HG03108 (cell line): ENCODE measurements around the gene SMOC2.

Experiments
- ATAC-seq: cut with Tn5 transposase; IDR thresholded peaks from one replicate; pipeline ENCODE4 v1.9.1; 2021; ENCODE audit warnings: moderate library complexity; ENCODE audit not compliant: unreplicated experiment

Gene SMOC2

GRCh38 chr6:168515376-168515775 is 74.4 kb downstream of the SMOC2 start:
- no peak for ATAC-seq

- ATAC-seq = no peak
Observed at GRCh38 chr6:168516944-168517741, 76.2 kb downstream of the SMOC2 start.

GRCh38 chr6:168517742-168518347 is 76.9 kb downstream of the SMOC2 start:
- ATAC-seq = no peak

- ATAC-seq = no peak
Observed at GRCh38 chr6:168518348-168518745, 77.4 kb downstream of the SMOC2 start.

GRCh38 chr6:168518867-168519266 is 77.9 kb downstream of the SMOC2 start:
- no peak for ATAC-seq

- ATAC-seq = no peak
Observed at GRCh38 chr6:168520233-168520632, 79.2 kb downstream of the SMOC2 start.

- ATAC-seq = no peak
Observed at GRCh38 chr6:168524571-168525001, 83.6 kb downstream of the SMOC2 start.

GRCh38 chr6:168525114-168525513 is 84.1 kb downstream of the SMOC2 start:
- no peak for ATAC-seq

GRCh38 chr6:168525926-168526630 is 85.1 kb downstream of the SMOC2 start:
- no peak for ATAC-seq

- no peak for ATAC-seq
Observed at GRCh38 chr6:168526841-168527281, 85.9 kb downstream of the SMOC2 start.

- no peak for ATAC-seq
Observed at GRCh38 chr6:168527451-168528210, 86.6 kb downstream of the SMOC2 start.

GRCh38 chr6:168528474-168529095 is 87.6 kb downstream of the SMOC2 start:
- no peak for ATAC-seq

- ATAC-seq = no peak
Observed at GRCh38 chr6:168529214-168529613, 88.2 kb downstream of the SMOC2 start.

- no peak for ATAC-seq
Observed at GRCh38 chr6:168530653-168531071, 89.7 kb downstream of the SMOC2 start.

- no peak for ATAC-seq
Observed at GRCh38 chr6:168532070-168532469, 91.1 kb downstream of the SMOC2 start.

GRCh38 chr6:168533414-168533813 is 92.4 kb downstream of the SMOC2 start:
- ATAC-seq = no peak

GRCh38 chr6:168534265-168534664 is 93.3 kb downstream of the SMOC2 start:
- ATAC-seq = no peak

GRCh38 chr6:168535711-168536110 is 94.7 kb downstream of the SMOC2 start:
- ATAC-seq = no peak

- ATAC-seq = no peak
Observed at GRCh38 chr6:168536196-168536595, 95.2 kb downstream of the SMOC2 start.

- no peak for ATAC-seq
Observed at GRCh38 chr6:168536665-168537539, 95.9 kb downstream of the SMOC2 start.
